HepG2 (cell line): ENCODE results near the gene OR51T1. TPM values are rescaled to one million over a fixed set of nuclear protein-coding genes. Genes with fewer than 3 reads are reported as not detected.

ENCODE experiments used
- ATAC-seq: fragments of 200-7000 bp; cut with Tn5 transposase; 3 replicates; pipeline ENCODE4 v1.9.1; 2020; ENCODE audit warnings: mild to moderate bottlenecking, moderate library complexity
- BruUV-seq: library from RNA; stranded (reverse); fragments of 400-500 nt; replicated peaks from 2 replicates; lab custom pipeline; 2021; lab: Mats Ljungman, UMichigan
- CTCF ChIA-PET: fragments of 300-600 bp; formaldehyde crosslinking; extraction: SDS; loops from one replicate; lab custom pipeline; 2021; ENCODE audit warnings: low total read pairs, inconsistent platforms, low intra/inter-chr PET ratio; lab: Yijun Ruan, JAX
- POLR2A ChIA-PET: fragments of 350-600 bp; sonication (Branson Sonifier 250); formaldehyde crosslinking; loops from one replicate; lab custom pipeline; 2020; ENCODE audit warnings: antibody characterized with exemption, inconsistent platforms; lab: Yijun Ruan, JAX
- DNase-seq: peaks from one replicate; pipeline ENCODE4 v3.0.0-alpha.2; 2015; ENCODE audit warnings: low spot score
- FAIRE-seq: peaks from 3 replicates; lab custom pipeline; 2011; peaks lifted over from hg19 to GRCh38; lab: Jason Lieb, UNC
- H2AFZ ChIP-seq: one replicate; pipeline ENCODE4 v1.6.1; 2011; ENCODE audit warnings: low read length, inconsistent platforms
- H3K27ac ChIP-seq: fragments of 300-600 bp; 3 replicates; pipeline ENCODE4 v1.8.0; 2011; ENCODE audit warnings: mixed run types, mild to moderate bottlenecking, mixed read lengths, low read length, inconsistent platforms; ENCODE audit not compliant: insufficient read depth; ENCODE audit errors: extremely low read length
- H3K27me3 ChIP-seq, 2 experiments: fragments of 200-600 bp in 1 of 2; 2 replicates in 1 of 2; 3 replicates in 1 of 2; pipeline versions ENCODE4 v1.6.0 to v1.8.0; 2011; ENCODE audit warnings: low read length in 2 of 2, mild to moderate bottlenecking in 2 of 2, moderate library complexity in 2 of 2, inconsistent platforms in 1 of 2; ENCODE audit not compliant: insufficient read depth in 2 of 2, control insufficient read depth in 1 of 2
- H3K36me3 ChIP-seq, 2 experiments: fragments of 200-600 bp in 1 of 2; replicated peaks in 1 of 2; 2 replicates in 1 of 2; 3 replicates in 1 of 2; pipeline versions ENCODE4 v1.5.1 to v1.8.0; 2011; ENCODE audit warnings: low read length in 2 of 2, inconsistent platforms in 1 of 2; ENCODE audit not compliant: insufficient read depth in 2 of 2, control insufficient read depth in 1 of 2
- H3K4me1 ChIP-seq: 2 replicates; pipeline ENCODE4 v1.5.1; 2012; ENCODE audit warnings: low read length, inconsistent platforms; ENCODE audit not compliant: insufficient read depth
- H3K4me2 ChIP-seq: 2 replicates; pipeline ENCODE4 v1.6.0; 2011; ENCODE audit warnings: low read depth, low read length, inconsistent platforms
- H3K4me3 ChIP-seq, 3 experiments: fragments of 200-600 bp in 1 of 3; sonication (generic), shearing (Covaris generic) in 1 of 3; replicated peaks in 1 of 3; 2 replicates each; pipeline ENCODE4 v1.5.1; 2011 to 2016; ENCODE audit warnings: low read length in 3 of 3, inconsistent platforms in 2 of 3, low read depth in 2 of 3, mild to moderate bottlenecking in 2 of 3, control low read depth in 1 of 3, mixed read lengths in 1 of 3; ENCODE audit not compliant: insufficient read depth in 1 of 3
- H3K79me2 ChIP-seq: one replicate; pipeline ENCODE4 v1.6.1; 2011; ENCODE audit warnings: low read length, inconsistent platforms; ENCODE audit not compliant: insufficient read depth
- H3K9ac ChIP-seq: 2 replicates; pipeline ENCODE4 v1.6.0; 2011; ENCODE audit warnings: mild to moderate bottlenecking, low read depth, low read length, inconsistent platforms; ENCODE audit not compliant: insufficient read depth
- H3K9me3 ChIP-seq: 2 replicates; pipeline ENCODE4 v1.5.1; 2012; ENCODE audit warnings: mild to moderate bottlenecking, low read length
- H4K20me1 ChIP-seq: 2 replicates; pipeline ENCODE4 v1.6.0; 2011; ENCODE audit warnings: inconsistent platforms, mild to moderate bottlenecking, low read length, moderate library complexity; ENCODE audit not compliant: insufficient read depth
- BRCA1 ChIP-seq: sonication (generic); formaldehyde crosslinking; IDR thresholded peaks from 2 replicates; pipeline ENCODE4 v1.4.0; 2020; ENCODE audit warnings: missing genetic modification reagents
- CEBPB ChIP-seq: IDR thresholded peaks from 2 replicates; pipeline ENCODE4 v1.6.1; 2011; ENCODE audit warnings: low read depth, low read length, improper control_type of control experiment, borderline replicate concordance
- ELF3 ChIP-seq: IDR thresholded peaks from 2 replicates; pipeline ENCODE4 v1.6.1; 2016; ENCODE audit warnings: missing genetic modification reagents, missing compliant biosample characterization
- GABPB1 ChIP-seq: IDR thresholded peaks from 2 replicates; pipeline ENCODE4 v1.6.1; 2016; ENCODE audit warnings: mild to moderate bottlenecking, missing genetic modification reagents, moderate library complexity, missing compliant biosample characterization
- KLF15 ChIP-seq: sonication (generic); formaldehyde crosslinking; IDR thresholded peaks from 2 replicates; pipeline ENCODE4 v1.8.1; 2023; ENCODE audit warnings: borderline replicate concordance, mild to moderate bottlenecking, inconsistent platforms, missing genetic modification reagents, mixed read lengths
- KLF16 ChIP-seq, 2 experiments: sonication (generic) in 1 of 2; formaldehyde crosslinking in 1 of 2; IDR thresholded peaks; 2 replicates each; pipeline versions ENCODE4 v1.6.1 to v1.8.0; 2016 to 2023; ENCODE audit warnings: missing genetic modification reagents in 2 of 2, missing compliant biosample characterization in 1 of 2
- MAFK ChIP-seq, 2 experiments: IDR thresholded peaks in 1 of 2; conservative IDR thresholded peaks in 1 of 2; 2 replicates each; pipeline ENCODE4 v1.6.1; 2011; ENCODE audit warnings: improper control_type of control experiment in 2 of 2, low read length in 2 of 2
- NCOA1 ChIP-seq: sonication (generic); formaldehyde crosslinking; IDR thresholded peaks from 2 replicates; pipeline ENCODE4 v1.9.0; 2021; ENCODE audit warnings: missing genetic modification reagents
- PITX1 ChIP-seq: sonication (generic); formaldehyde crosslinking; IDR thresholded peaks from 2 replicates; pipeline ENCODE4 v1.5.1; 2020; ENCODE audit warnings: mild to moderate bottlenecking, missing genetic modification reagents
- SRF ChIP-seq: IDR thresholded peaks from 2 replicates; pipeline ENCODE4 v1.6.1; 2011; ENCODE audit warnings: mild to moderate bottlenecking, low read depth, low read length, moderate library complexity
- ZC3H13 ChIP-seq: sonication (generic); formaldehyde crosslinking; IDR thresholded peaks from 2 replicates; pipeline ENCODE4 v1.8.1; 2023; ENCODE audit warnings: mild to moderate bottlenecking, missing genetic modification reagents, moderate library complexity
- ZNF644 ChIP-seq: IDR thresholded peaks from 2 replicates; pipeline ENCODE4 v1.6.1; 2016; ENCODE audit warnings: low read depth
- whole genome bisulfite sequencing: methylation state at CpG from one replicate; pipeline ENCODE4 v1.1.6; 2017; ENCODE audit warnings: low lambda C conversion rate; 5-methylcytosine and 5-hydroxymethylcytosine counted together
- in situ Hi-C: cut with HindIII; loops from 2 replicates; pipeline ENCODE4 v1.10.0; 2017; ENCODE audit warnings: low pct_unique_long_range_greater_than_20kb; ENCODE audit not compliant: extremely low pct_ligation_motif_present
- intact Hi-C: fragments of 100-400 bp; cut with micrococcal nuclease; formaldehyde crosslinking; loops from one replicate; pipeline ENCODE4 v1.10.0; 2022; ENCODE audit not compliant: unreplicated experiment
- polyA plus RNA-seq, 8 experiments: library from polyadenylated mRNA; depleted of rRNA in 3 of 8; stranded (reverse) in 7 of 8; unstranded in 1 of 8; fragments of >200 nt; fragmentation: Illumina TruSeq in 4 of 8; extraction: Trizol in 4 of 8; gene quantifications; 2 replicates each; pipeline versions ENCODE4 v1.2.1 to v1.2.3, GENCODE V29; 2011 to 2016; ENCODE audit warnings: low read depth in 4 of 8, missing spikeins in 1 of 8, mixed read lengths in 1 of 8; ENCODE audit not compliant: insufficient read depth in 1 of 8
- total RNA-seq, 5 experiments: library from RNA; depleted of rRNA; stranded (reverse); fragments of >200 nt; fragmentation: Illumina TruSeq; extraction: Trizol; gene quantifications; 2 replicates each; pipeline ENCODE4 v1.2.3, GENCODE V29; 2016; ENCODE audit warnings: low read depth in 1 of 5
- TF ChIP-seq, protein P1 (sequence below): sonication (generic); formaldehyde crosslinking; IDR thresholded peaks from 2 replicates; pipeline ENCODE4 v1.8.0; 2022; ENCODE audit warnings: mild to moderate bottlenecking, missing genetic modification reagents
- TF ChIP-seq, protein P2 (sequence below): IDR thresholded peaks from 2 replicates; pipeline ENCODE4 v1.6.1; 2016; ENCODE audit warnings: missing genetic modification reagents, missing compliant biosample characterization

Gene OR51T1
- total and polyA plus RNA-seq, 2 of the 13 experiments (the other 11 are each of a cell fraction or from before 2014, with no cell fraction given): not detected

DNA sequence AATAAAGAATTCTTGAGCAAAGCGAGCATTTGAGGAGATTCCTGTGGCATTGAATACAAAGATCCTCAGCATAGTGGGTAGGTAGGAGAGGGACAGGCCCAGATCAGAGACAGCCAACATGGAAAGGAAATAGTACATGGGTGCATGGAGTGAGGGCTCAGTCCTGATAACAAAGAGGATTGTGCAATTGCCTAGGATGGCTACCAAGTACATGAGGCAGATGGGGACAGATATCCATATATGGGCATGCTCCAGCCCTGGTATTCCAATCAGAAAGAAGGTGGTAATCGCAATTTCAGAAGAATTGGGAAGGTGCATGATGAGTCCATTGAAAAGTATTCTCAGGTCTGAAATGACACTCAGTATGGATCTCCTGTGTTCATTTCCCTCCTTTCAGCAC lies 8.6 kb downstream of the OR51T1 start:
- no peaks in the 10 kb centered on the region for H3K79me2 ChIP-seq
- no peak overlapping the region for H3K27ac ChIP-seq
- H3K36me3 ChIP-seq: no peaks in the 10 kb centered on the region
- H3K4me1 ChIP-seq: no peaks in the 10 kb centered on the region
- H3K4me2 ChIP-seq: no peak overlapping the region
- in situ Hi-C loops: no loop called here
- no peak overlapping the region for H3K9ac ChIP-seq
- H3K9me3 ChIP-seq: no peaks in the 10 kb centered on the region
- ATAC-seq (no peak), DNase-seq (no peak), FAIRE-seq (no peak)
- no peaks in the 10 kb centered on the region for H4K20me1 ChIP-seq
- no peak overlapping the region for H2AFZ ChIP-seq
- intact Hi-C loops: no loop called here
- TF ChIP-seq CEBPB: peak; percentile 53
- no peak for TF ChIP-seq KLF15 (CRISPR knock-in tag)
- peak; percentile 33; the same call in 1 of the 2 replicates for TF ChIP-seq SRF
- H3K4me3 ChIP-seq: no peak overlapping the region
- 0% methylated on average over 2 of the region's 2 CpGs for WGBS
- H3K27me3 ChIP-seq: no peaks in the 10 kb centered on the region
- BruUV-seq: no TSS peak
- ChIA-PET CTCF (no interaction called here), POLR2A (no interaction called here)

DNA sequence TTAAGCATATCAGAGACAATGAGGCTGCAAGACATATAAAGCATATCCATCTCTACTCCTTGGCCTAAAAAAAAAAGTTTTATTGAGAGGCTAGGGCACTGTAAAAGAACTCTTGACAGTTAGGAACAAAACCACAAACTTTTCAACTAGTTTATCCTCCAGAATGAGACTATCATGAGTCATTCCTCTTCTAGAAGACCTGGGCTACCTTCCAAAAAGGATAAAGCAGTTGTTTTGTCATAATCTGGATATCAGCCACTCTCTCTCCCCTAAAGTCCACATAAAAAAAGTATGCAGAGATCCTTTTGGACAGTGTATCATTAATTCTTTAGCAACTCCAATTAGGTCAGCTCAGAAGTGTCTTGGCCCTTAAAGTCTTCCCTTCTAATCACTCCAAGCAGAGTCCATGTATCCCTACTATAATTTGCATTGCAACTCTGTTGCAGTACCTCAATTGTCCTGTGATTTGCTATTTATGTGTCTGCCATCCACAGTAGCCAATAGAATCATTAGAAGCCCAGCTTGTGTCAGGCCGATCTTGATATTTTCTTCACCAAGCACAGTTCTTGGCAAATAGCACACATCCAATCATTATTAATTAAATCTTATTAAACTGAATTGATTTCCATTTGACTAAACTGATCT lies 10.4 kb downstream of the OR51T1 start:
- WGBS: 0% methylated on average over 1 of the region's 1 CpG

More for the DNA sequence above, 10.4 kb downstream of the OR51T1 start:
- FAIRE-seq (no peak), ATAC-seq (no peak), DNase-seq (no peak)
- no peak overlapping the region for H2AFZ ChIP-seq
- in situ Hi-C loops: no loop called here
- no peak for TF ChIP-seq BRCA1
- no peak for TF ChIP-seq GABPB1 (CRISPR knock-in tag)
- no peak for TF ChIP-seq MAFK (conservative IDR thresholded peaks at IDR 0.05 in 1 of 2, IDR thresholded peaks at IDR 0.05 in 1 of 2; ENCODE audit: low read length in 2 of 2)
- no peak for TF ChIP-seq ZNF644
- TF ChIP-seq NCOA1 (CRISPR knock-in tag): no peak
- TF ChIP-seq PITX1 (CRISPR knock-in tag): no peak
- no peak for TF ChIP-seq ZC3H13 (CRISPR knock-in tag)
- TF ChIP-seq, protein P1, sequence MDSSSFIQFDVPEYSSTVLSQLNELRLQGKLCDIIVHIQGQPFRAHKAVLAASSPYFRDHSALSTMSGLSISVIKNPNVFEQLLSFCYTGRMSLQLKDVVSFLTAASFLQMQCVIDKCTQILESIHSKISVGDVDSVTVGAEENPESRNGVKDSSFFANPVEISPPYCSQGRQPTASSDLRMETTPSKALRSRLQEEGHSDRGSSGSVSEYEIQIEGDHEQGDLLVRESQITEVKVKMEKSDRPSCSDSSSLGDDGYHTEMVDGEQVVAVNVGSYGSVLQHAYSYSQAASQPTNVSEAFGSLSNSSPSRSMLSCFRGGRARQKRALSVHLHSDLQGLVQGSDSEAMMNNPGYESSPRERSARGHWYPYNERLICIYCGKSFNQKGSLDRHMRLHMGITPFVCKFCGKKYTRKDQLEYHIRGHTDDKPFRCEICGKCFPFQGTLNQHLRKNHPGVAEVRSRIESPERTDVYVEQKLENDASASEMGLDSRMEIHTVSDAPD (CRISPR knock-in tag): no peak
- TF ChIP-seq, protein P2, sequence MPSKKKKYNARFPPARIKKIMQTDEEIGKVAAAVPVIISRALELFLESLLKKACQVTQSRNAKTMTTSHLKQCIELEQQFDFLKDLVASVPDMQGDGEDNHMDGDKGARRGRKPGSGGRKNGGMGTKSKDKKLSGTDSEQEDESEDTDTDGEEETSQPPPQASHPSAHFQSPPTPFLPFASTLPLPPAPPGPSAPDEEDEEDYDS: no peak
- TF ChIP-seq KLF16 (CRISPR knock-in tag; IDR thresholded peaks at IDR 0.05): no peak
- no peak for TF ChIP-seq ELF3 (CRISPR knock-in tag)
- no peak overlapping the region for H3K27ac ChIP-seq
- H3K4me3 ChIP-seq: no peak overlapping the region
- no peak overlapping the region for H3K4me2 ChIP-seq
- intact Hi-C loops: no loop called here
- BruUV-seq: no TSS peak
- H3K36me3 ChIP-seq: no peaks in the 10 kb centered on the region
- no peaks in the 10 kb centered on the region for H3K79me2 ChIP-seq
- no peak overlapping the region for H3K9ac ChIP-seq
- CTCF ChIA-PET: no interaction called here
- 0 out of 5 replicates have a peak, but pooled peaks cover 0 to 2% of the 10 kb centered on the region in 2 experiments for H3K27me3 ChIP-seq
- H3K4me1 ChIP-seq: no peaks in the 10 kb centered on the region
- H4K20me1 ChIP-seq: no peaks in the 10 kb centered on the region
- H3K9me3 ChIP-seq: no peaks in the 10 kb centered on the region
- POLR2A ChIA-PET: no interaction called here
